H1 (cell line): Measurements from ENCODE around the gene LPAR2. TPM values are rescaled to one million over a fixed set of nuclear protein-coding genes. Genes with fewer than 3 reads are reported as not detected.

ENCODE experiments used
- CTCF ChIA-PET: fragments of 300-600 bp; sonication (Branson Sonifier 250); formaldehyde crosslinking; loops from one replicate; lab custom pipeline; 2021; ENCODE audit not compliant: partially characterized antibody; lab: Charles Lee
- POLR2A ChIA-PET: fragments of 300-600 bp; sonication (Branson Sonifier 250); formaldehyde crosslinking; loops from one replicate; lab custom pipeline; 2021; ENCODE audit warnings: inconsistent platforms; ENCODE audit not compliant: partially characterized antibody; lab: Charles Lee
- DNase-seq, 2 experiments: peaks; one replicate each; pipeline versions ENCODE4 v3.0.0 to v3.0.0-alpha.2; 2010 to 2022; ENCODE audit warnings: low spot score in 2 of 2, low read depth in 1 of 2, mixed read lengths in 1 of 2
- FAIRE-seq: peaks from 2 replicates; lab custom pipeline; 2011; peaks lifted over from hg19 to GRCh38; lab: Jason Lieb, UNC
- H2AFZ ChIP-seq: 2 replicates; pipeline ENCODE4 v1.8.1; 2012; ENCODE audit warnings: low read length, inconsistent platforms
- H2AK5ac ChIP-seq: 2 replicates; pipeline ENCODE4 v1.6.1; 2013; ENCODE audit warnings: low read depth, low read length
- H2BK120ac ChIP-seq: replicated peaks from 2 replicates; pipeline ENCODE3; 2013; ENCODE audit warnings: low read depth, low read length, inconsistent platforms
- H2BK12ac ChIP-seq: 2 replicates; pipeline ENCODE4 v1.6.1; 2013; ENCODE audit warnings: low read depth, low read length
- H2BK15ac ChIP-seq: 2 replicates; pipeline ENCODE4 v1.6.1; 2013; ENCODE audit warnings: low read length
- H2BK20ac ChIP-seq: 2 replicates; pipeline ENCODE4 v1.6.1; 2013; ENCODE audit warnings: low read length
- H2BK5ac ChIP-seq: 2 replicates; pipeline ENCODE4 v1.6.1; 2013; ENCODE audit warnings: low read depth, low read length
- H3K14ac ChIP-seq: 2 replicates; pipeline ENCODE4 v1.6.1; 2013; ENCODE audit warnings: inconsistent platforms; ENCODE audit not compliant: insufficient read length
- H3K18ac ChIP-seq: 2 replicates; pipeline ENCODE4 v1.6.1; 2013; ENCODE audit warnings: low read length; ENCODE audit errors: extremely low read depth
- H3K23ac ChIP-seq: 2 replicates; pipeline ENCODE4 v1.6.1; 2013; ENCODE audit warnings: inconsistent platforms; ENCODE audit not compliant: insufficient read length
- H3K23me2 ChIP-seq: 2 replicates; pipeline ENCODE4 v1.6.1; 2013; ENCODE audit warnings: low read depth, low read length
- H3K27ac ChIP-seq: 2 replicates; pipeline ENCODE4 v1.6.1; 2011; ENCODE audit warnings: low read depth, low read length, inconsistent platforms
- H3K27me3 ChIP-seq, 4 experiments: replicated peaks in 1 of 4; 1 replicate in 1 of 4; 2 replicates in 3 of 4; pipeline versions ENCODE4 v1.6.1 to v1.8.1; 2011 to 2013; ENCODE audit warnings: low read length in 3 of 4, mild to moderate bottlenecking in 3 of 4, inconsistent platforms in 2 of 4, mixed read lengths in 2 of 4, moderate library complexity in 1 of 4; ENCODE audit not compliant: control insufficient read depth in 3 of 4, insufficient read depth in 3 of 4; ENCODE audit errors: extremely low read depth in 1 of 4
- H3K36me3 ChIP-seq, 4 experiments: 2 replicates each; pipeline versions ENCODE4 v1.6.1 to v1.8.1; 2011 to 2013; ENCODE audit warnings: mild to moderate bottlenecking in 4 of 4, low read length in 3 of 4, moderate library complexity in 2 of 4, control low read depth in 1 of 4, inconsistent platforms in 1 of 4; ENCODE audit not compliant: insufficient read depth in 4 of 4, control insufficient read depth in 2 of 4
- H3K4ac ChIP-seq: replicated peaks from 2 replicates; pipeline ENCODE3; 2013; ENCODE audit warnings: low read length, low read depth, mixed read lengths, inconsistent platforms; ENCODE audit not compliant: insufficient read length
- H3K4me1 ChIP-seq, 4 experiments: replicated peaks in 1 of 4; 1 replicate in 1 of 4; 2 replicates in 3 of 4; pipeline versions ENCODE4 v1.6.1 to v1.8.1; 2011 to 2013; ENCODE audit warnings: low read length in 3 of 4, inconsistent platforms in 2 of 4, mixed read lengths in 1 of 4; ENCODE audit not compliant: insufficient read depth in 4 of 4, control insufficient read depth in 3 of 4
- H3K4me2 ChIP-seq, 2 experiments: 2 replicates each; pipeline versions ENCODE4 v1.6.1 to v1.8.1; 2011 to 2013; ENCODE audit warnings: low read depth in 2 of 2, low read length in 2 of 2, control low read depth in 1 of 2, inconsistent platforms in 1 of 2, mild to moderate bottlenecking in 1 of 2; ENCODE audit not compliant: insufficient read depth in 1 of 2
- H3K4me3 ChIP-seq, 4 experiments: fragments of 200-600, 300-600 bp in 1 of 4; sonication (generic), shearing (Covaris generic), sonication (Bioruptor Twin) in 1 of 4; 2 replicates each; pipeline versions ENCODE4 v1.5.1 to v1.8.1; 2011 to 2016; ENCODE audit warnings: low read length in 4 of 4, low read depth in 3 of 4, control low read depth in 2 of 4, inconsistent platforms in 2 of 4, mild to moderate bottlenecking in 2 of 4, mixed read lengths in 1 of 4, moderate library complexity in 1 of 4; ENCODE audit not compliant: insufficient read depth in 2 of 4; ENCODE audit errors: extremely low read depth in 1 of 4
- H3K56ac ChIP-seq: replicated peaks from 2 replicates; pipeline ENCODE3; 2013; ENCODE audit warnings: low read depth, mild to moderate bottlenecking, mixed read lengths, low read length, inconsistent platforms; ENCODE audit not compliant: insufficient read length
- H3K79me1 ChIP-seq: 2 replicates; pipeline ENCODE4 v1.6.1; 2013; ENCODE audit warnings: low read depth, low read length, control low read depth
- H3K79me2 ChIP-seq, 2 experiments: 2 replicates each; pipeline versions ENCODE4 v1.6.1 to v1.8.1; 2012 to 2013; ENCODE audit warnings: low read length in 2 of 2, mild to moderate bottlenecking in 2 of 2, inconsistent platforms in 1 of 2; ENCODE audit not compliant: insufficient read depth in 2 of 2, control insufficient read depth in 1 of 2
- H3K9ac ChIP-seq, 4 experiments: replicated peaks in 1 of 4; 1 replicate in 1 of 4; 2 replicates in 3 of 4; pipeline versions ENCODE4 v1.6.1 to v1.8.1; 2011 to 2013; ENCODE audit warnings: low read depth in 3 of 4, low read length in 3 of 4, control low read depth in 2 of 4, mild to moderate bottlenecking in 2 of 4, moderate library complexity in 2 of 4, inconsistent platforms in 1 of 4; ENCODE audit errors: extremely low read depth in 1 of 4
- H3K9me3 ChIP-seq, 2 experiments: 2 replicates each; pipeline versions ENCODE4 v1.6.1 to v1.8.1; 2012 to 2013; ENCODE audit warnings: mild to moderate bottlenecking in 2 of 2, moderate library complexity in 2 of 2, control low read depth in 1 of 2, inconsistent platforms in 1 of 2, low read depth in 1 of 2, low read length in 1 of 2, mixed read lengths in 1 of 2; ENCODE audit not compliant: insufficient read depth in 2 of 2
- H4K20me1 ChIP-seq, 2 experiments: replicated peaks in 1 of 2; 2 replicates each; pipeline versions ENCODE3 to v1.8.1; 2011 to 2013; ENCODE audit warnings: inconsistent platforms in 2 of 2, low read length in 2 of 2, mild to moderate bottlenecking in 1 of 2; ENCODE audit not compliant: insufficient read depth in 2 of 2, control insufficient read depth in 1 of 2
- H4K5ac ChIP-seq: 2 replicates; pipeline ENCODE4 v1.6.1; 2013; ENCODE audit warnings: low read length, low read depth, mixed read lengths, inconsistent platforms; ENCODE audit not compliant: insufficient read length
- H4K8ac ChIP-seq: 2 replicates; pipeline ENCODE4 v1.8.0; 2013; ENCODE audit warnings: mild to moderate bottlenecking, moderate library complexity, low read length, inconsistent platforms; ENCODE audit not compliant: insufficient read depth; ENCODE audit errors: extremely low read depth
- H4K91ac ChIP-seq: replicated peaks from 2 replicates; pipeline ENCODE3; 2013; ENCODE audit warnings: low read length, mixed read lengths, inconsistent platforms; ENCODE audit not compliant: insufficient read length
- ASH2L ChIP-seq: fragments of 200-600, 300-600 bp; sonication (generic); IDR thresholded peaks from one replicate; pipeline ENCODE4 v1.7.1; 2017; ENCODE audit warnings: low read length
- BACH1 ChIP-seq: IDR thresholded peaks from 2 replicates; pipeline ENCODE4 v1.6.1; 2012; ENCODE audit warnings: low read length, improper control_type of control experiment
- BRCA1 ChIP-seq: IDR thresholded peaks from 2 replicates; pipeline ENCODE4 v1.6.1; 2012; ENCODE audit warnings: low read depth, low read length, improper control_type of control experiment
- GABPA ChIP-seq: IDR thresholded peaks from 2 replicates; pipeline ENCODE4 v1.6.1; 2011; ENCODE audit warnings: mild to moderate bottlenecking, low read length, moderate library complexity, borderline replicate concordance; ENCODE audit not compliant: insufficient read depth
- HDAC6 ChIP-seq: IDR thresholded peaks from one replicate; pipeline ENCODE4 v1.7.1; 2012; ENCODE audit warnings: low read depth, mild to moderate bottlenecking, inconsistent platforms, low read length, moderate library complexity
- NRF1 ChIP-seq: IDR thresholded peaks from 2 replicates; pipeline ENCODE4 v1.6.1; 2011; ENCODE audit warnings: mild to moderate bottlenecking, low read depth, low read length, improper control_type of control experiment
- RAD21 ChIP-seq, 2 experiments: IDR thresholded peaks in 1 of 2; conservative IDR thresholded peaks in 1 of 2; 2 replicates each; pipeline ENCODE4 v1.6.1; 2011; ENCODE audit warnings: low read depth in 2 of 2, low read length in 2 of 2, improper control_type of control experiment in 1 of 2, inconsistent platforms in 1 of 2, mild to moderate bottlenecking in 1 of 2, moderate library complexity in 1 of 2
- RBBP5 ChIP-seq: IDR thresholded peaks from 2 replicates; pipeline ENCODE4 v1.7.1; 2012; ENCODE audit warnings: low read depth, mild to moderate bottlenecking, inconsistent platforms, low read length, moderate library complexity, borderline replicate concordance
- RNF2 ChIP-seq: fragments of 200-900, 300-1000 bp; sonication (generic); IDR thresholded peaks from 2 replicates; pipeline ENCODE4 v1.7.1; 2016; ENCODE audit warnings: borderline replicate concordance, low read depth, mild to moderate bottlenecking, antibody characterized with exemption, low read length; ENCODE audit not compliant: poor library complexity, severe bottlenecking; ENCODE audit errors: missing control alignments
- SP4 ChIP-seq: IDR thresholded peaks from 2 replicates; pipeline ENCODE4 v1.6.1; 2012; ENCODE audit warnings: low read length, inconsistent platforms
- SUZ12 ChIP-seq: fragments of 200-600 bp; sonication (generic); IDR thresholded peaks from 2 replicates; pipeline ENCODE4 v1.6.1; 2012; ENCODE audit warnings: mild to moderate bottlenecking, inconsistent platforms, low read length, moderate library complexity, mixed read lengths
- TAF1 ChIP-seq: IDR thresholded peaks from 2 replicates; pipeline ENCODE4 v1.6.1; 2011; ENCODE audit warnings: mild to moderate bottlenecking, low read depth, low read length
- WGBS, 2 experiments: shearing (Covaris generic) in 1 of 2; methylation state at CpG; one replicate each; pipeline versions ENCODE4 v1.1.6 to v1.1.7; 2013 to 2015; ENCODE audit warnings: low lambda C conversion rate in 2 of 2, mixed read lengths in 2 of 2, inconsistent platforms in 1 of 2, low coverage in 1 of 2, missing lambda C conversion rate in 1 of 2; ENCODE audit not compliant: insufficient replicate concordance in 2 of 2, insufficient coverage in 1 of 2, insufficient read length in 1 of 2; ENCODE audit errors: extremely low coverage in 1 of 2, missing lambda C conversion rate in 1 of 2; 5-methylcytosine and 5-hydroxymethylcytosine counted together
- polyA plus RNA-seq, 7 experiments: library from polyadenylated mRNA; depleted of rRNA in 3 of 7; stranded (reverse) in 5 of 7; unstranded in 2 of 7; fragments of >200 nt in 5 of 7; fragments of 200-250 nt in 2 of 7; gene quantifications; 1 replicate in 5 of 7; 2 replicates in 1 of 7; 4 replicates in 1 of 7; pipeline versions ENCODE4 v1.2.1 to v1.2.3, GENCODE V29; 2011 to 2013; ENCODE audit warnings: missing spikeins in 2 of 7, mixed read lengths in 2 of 7
- total RNA-seq: library from RNA; stranded (reverse); fragmentation: NEBNext Ultra II Directional; extraction: Animal tissue kit (Norgen Biotek cat#: 25700); gene quantifications from 2 replicates; pipeline ENCODE4 v1.2.1, GENCODE V29; 2021

The LPAR2 gene
- total and polyA plus RNA-seq, 2 of the 8 experiments (the other 6 are each of a cell fraction or from before 2014, with no cell fraction given): 47.6 to 70.2 TPM

GRCh38 chr19:19579533-19580361 is 48.3 kb downstream of the LPAR2 start:
- CTCF ChIA-PET: interaction anchor here (1.3 to 11.1 kb wide), 4 partner anchors 11 to 61 kb away, joined by 3 to 101 read pairs (median 8); no protein-coding TSS in a partner anchor
- Histone ChIP-seq H3K9ac (no peak overlapping the region), H3K27me3 (no peaks in the 10 kb centered on the region; a peak in 1 of 7 replicates), H2BK120ac (no peak overlapping the region), H2BK20ac (no peak overlapping the region), H3K27ac (no peak overlapping the region), H2BK12ac (no peak overlapping the region), H3K9me3 (no peaks in the 10 kb centered on the region), H3K23ac (no peak overlapping the region), H2AK5ac (no peak overlapping the region), H4K5ac (no peak overlapping the region), H4K20me1 (peaks cover 1 to 2% of the 10 kb centered on the region in 2 experiments), H2BK15ac (no peak overlapping the region), H3K4ac (no peak overlapping the region), H3K14ac (no peak overlapping the region), H3K23me2 (no peaks in the 10 kb centered on the region; the same call in 1 of the 2 replicates), H3K18ac (no peak overlapping the region), H3K79me2 (no peaks in the 10 kb centered on the region), H4K8ac (no peak overlapping the region; the same call in 1 of the 2 replicates), H3K4me3 (no peak overlapping the region), H2BK5ac (no peak overlapping the region), H3K56ac (no peak overlapping the region), H4K91ac (no peak overlapping the region), H3K36me3 (no peaks in the 10 kb centered on the region), H3K4me1 (peaks cover 0 to 5% (median 2%) of the 10 kb centered on the region in 4 experiments; a peak in 5 of 7 replicates), H3K4me2 (no peak overlapping the region), H2AFZ (no peak overlapping the region), H3K79me1 (no peaks in the 10 kb centered on the region)
- DNase-seq (no peak), FAIRE-seq (no peak)
- POLR2A ChIA-PET: interaction anchor here (0.6 to 1.6 kb wide), 4 partner anchors 22 to 92 kb away, joined by 3 to 4 read pairs (median 3); partner anchors contain the start of gene LPAR2
- 93% methylated on average over 25 of the region's 25 CpGs; no CpG with 5 or more reads in 1 of the 2 experiments for WGBS, 2 experiments
- no peak for TF ChIP-seq RNF2
- TF ChIP-seq SUZ12: no peak
- TF ChIP-seq NRF1: no peak
- TF ChIP-seq TAF1: no peak
- no peak for TF ChIP-seq BRCA1
- TF ChIP-seq GABPA: no peak
- no peak for TF ChIP-seq ASH2L
- no peak for TF ChIP-seq RBBP5
- TF ChIP-seq BACH1: no peak
- TF ChIP-seq RAD21 (IDR thresholded peaks at IDR 0.05 in 1 of 2, conservative IDR thresholded peaks at IDR 0.05 in 1 of 2; ENCODE audit: low read depth in 2 of 2, low read length in 2 of 2): no peak
- TF ChIP-seq SP4: no peak
- no peak for TF ChIP-seq HDAC6
